ENCODE data around the gene NUCKS1.

DNA sequence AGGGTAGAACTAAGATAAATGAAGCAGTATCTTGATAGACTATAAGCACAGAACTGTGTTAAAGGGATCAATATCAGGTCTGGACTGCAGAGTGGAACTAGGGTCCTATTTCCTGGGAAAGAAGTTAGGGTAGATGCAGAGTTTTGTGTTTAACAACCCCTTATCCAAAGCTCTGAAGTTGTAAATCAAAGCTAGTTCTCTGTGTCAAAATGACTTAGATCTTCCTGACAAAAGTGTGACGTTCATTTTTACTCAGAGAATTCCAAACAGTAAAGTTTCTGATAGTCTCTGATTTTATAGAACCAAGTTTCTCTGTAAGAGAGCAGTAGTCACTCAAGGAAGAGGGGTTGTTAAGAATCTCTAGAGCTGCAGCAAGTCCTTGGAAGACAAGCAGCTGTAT, 8.3 kb downstream of the NUCKS1 start:
- TF ChIP-seq, protein P1, sequence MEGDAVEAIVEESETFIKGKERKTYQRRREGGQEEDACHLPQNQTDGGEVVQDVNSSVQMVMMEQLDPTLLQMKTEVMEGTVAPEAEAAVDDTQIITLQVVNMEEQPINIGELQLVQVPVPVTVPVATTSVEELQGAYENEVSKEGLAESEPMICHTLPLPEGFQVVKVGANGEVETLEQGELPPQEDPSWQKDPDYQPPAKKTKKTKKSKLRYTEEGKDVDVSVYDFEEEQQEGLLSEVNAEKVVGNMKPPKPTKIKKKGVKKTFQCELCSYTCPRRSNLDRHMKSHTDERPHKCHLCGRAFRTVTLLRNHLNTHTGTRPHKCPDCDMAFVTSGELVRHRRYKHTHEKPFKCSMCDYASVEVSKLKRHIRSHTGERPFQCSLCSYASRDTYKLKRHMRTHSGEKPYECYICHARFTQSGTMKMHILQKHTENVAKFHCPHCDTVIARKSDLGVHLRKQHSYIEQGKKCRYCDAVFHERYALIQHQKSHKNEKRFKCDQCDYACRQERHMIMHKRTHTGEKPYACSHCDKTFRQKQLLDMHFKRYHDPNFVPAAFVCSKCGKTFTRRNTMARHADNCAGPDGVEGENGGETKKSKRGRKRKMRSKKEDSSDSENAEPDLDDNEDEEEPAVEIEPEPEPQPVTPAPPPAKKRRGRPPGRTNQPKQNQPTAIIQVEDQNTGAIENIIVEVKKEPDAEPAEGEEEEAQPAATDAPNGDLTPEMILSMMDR (IDR thresholded peaks at IDR 0.05): no peak
- no peak for TF ChIP-seq POLR2A (IDR thresholded peaks at IDR 0.05)
- no peak for TF ChIP-seq EP300 (IDR thresholded peaks at IDR 0.05)

All from ovary (tissue), 3 donors.